HCT116 (cell line): ENCODE results near the gene IGF2. TPM values are rescaled to one million over a fixed set of nuclear protein-coding genes. Genes with fewer than 3 reads are reported as not detected.

ENCODE experiments used
- ATAC-seq: fragments of 200-7000 bp; cut with Tn5 transposase; 2 replicates; pipeline ENCODE4 v1.9.1; 2020; ENCODE audit warnings: mild to moderate bottlenecking, moderate library complexity
- BruUV-seq: library from RNA; stranded (reverse); fragments of 400-500 nt; replicated peaks from 2 replicates; lab custom pipeline; 2021; lab: Mats Ljungman, UMichigan
- CTCF ChIA-PET: fragments of 300-600 bp; sonication (Branson Sonifier 250); formaldehyde crosslinking; loops from one replicate; lab custom pipeline; 2021; ENCODE audit warnings: antibody characterized with exemption; lab: Charles Lee
- POLR2A ChIA-PET: fragments of 300-600, 350-600 bp; sonication (Branson Sonifier 250); formaldehyde crosslinking; loops from one replicate; lab custom pipeline; 2021; ENCODE audit warnings: antibody characterized with exemption; lab: Charles Lee
- RAD21 ChIA-PET, 2 experiments: fragments of 300-600 bp; sonication (Branson Sonifier 250); formaldehyde crosslinking; loops; one replicate each; lab custom pipeline; 2023; ENCODE audit warnings: low total read pairs in 2 of 2; ENCODE audit not compliant: uncharacterized antibody in 2 of 2, unreplicated experiment in 2 of 2, low non-redundant PET in 1 of 2; lab: Charles Lee
- DNase-seq: peaks from one replicate; pipeline ENCODE4 v3.0.0-alpha.2; 2010; ENCODE audit warnings: low read depth, low spot score
- H2AFZ ChIP-seq: fragments of 200-600 bp; shearing (Covaris generic), sonication (generic); 2 replicates; pipeline ENCODE4 v1.6.1; 2017; ENCODE audit warnings: low read depth, mixed run types, mixed read lengths, antibody characterized with exemption, low read length; ENCODE audit not compliant: poor library complexity, severe bottlenecking
- H3K27ac ChIP-seq: 2 replicates; pipeline ENCODE4 v1.5.1; 2012; ENCODE audit warnings: low read depth, low read length
- H3K27me3 ChIP-seq: fragments of 200-600 bp; sonication (generic); 2 replicates; pipeline ENCODE4 v1.6.1; 2016; ENCODE audit warnings: mixed run types, low read length, mixed read lengths; ENCODE audit not compliant: insufficient read depth
- H3K36me3 ChIP-seq, 2 experiments: fragments of 200-500 bp in 1 of 2; fragments of 200-600 bp in 1 of 2; sonication (Bioruptor generic) in 1 of 2; sonication (generic) in 1 of 2; 2 replicates each; pipeline versions ENCODE4 v1.5.1 to v1.6.1; 2014 to 2016; ENCODE audit warnings: low read length in 2 of 2, inconsistent platforms in 1 of 2, mixed read lengths in 1 of 2, mixed run types in 1 of 2; ENCODE audit not compliant: insufficient read depth in 2 of 2, control insufficient read depth in 1 of 2
- H3K4me1 ChIP-seq, 2 experiments: fragments of 200-600 bp in 1 of 2; sonication (generic) in 1 of 2; 2 replicates each; pipeline versions ENCODE4 v1.5.1 to v1.6.1; 2012 to 2017; ENCODE audit warnings: low read length in 2 of 2, inconsistent platforms in 1 of 2, mild to moderate bottlenecking in 1 of 2, mixed read lengths in 1 of 2, mixed run types in 1 of 2, moderate library complexity in 1 of 2; ENCODE audit not compliant: insufficient read depth in 2 of 2, control insufficient read depth in 1 of 2
- H3K4me2 ChIP-seq: fragments of 200-600 bp; sonication (generic); 2 replicates; pipeline ENCODE4 v1.6.1; 2017; ENCODE audit warnings: mixed run types, low read length, mixed read lengths
- H3K4me3 ChIP-seq, 2 experiments: fragments of 200-600 bp in 1 of 2; sonication (generic) in 1 of 2; replicated peaks in 1 of 2; 2 replicates each; pipeline ENCODE4 v1.5.1; 2011 to 2016; ENCODE audit warnings: low read length in 2 of 2, control low read depth in 1 of 2, low read depth in 1 of 2, mild to moderate bottlenecking in 1 of 2, mixed read lengths in 1 of 2, mixed run types in 1 of 2
- H3K79me2 ChIP-seq: fragments of 200-600 bp; sonication (generic); 2 replicates; pipeline ENCODE4 v1.6.1; 2017; ENCODE audit warnings: mild to moderate bottlenecking, mixed run types, low read length, moderate library complexity, mixed read lengths; ENCODE audit not compliant: insufficient read depth
- H3K9ac ChIP-seq: fragments of 200-600 bp; sonication (generic); 2 replicates; pipeline ENCODE4 v1.6.1; 2016; ENCODE audit warnings: low read length, mixed read lengths
- H3K9me2 ChIP-seq: fragments of 200-600 bp; sonication (generic), shearing (Covaris generic); 2 replicates; pipeline ENCODE4 v1.6.1; 2017; ENCODE audit warnings: mixed run types, mild to moderate bottlenecking, moderate library complexity; ENCODE audit not compliant: insufficient read depth
- H3K9me3 ChIP-seq, 2 experiments: fragments of 200-500 bp in 1 of 2; fragments of 200-600 bp in 1 of 2; sonication (Bioruptor generic) in 1 of 2; sonication (generic) in 1 of 2; 2 replicates each; pipeline ENCODE4 v1.6.1; 2014 to 2017; ENCODE audit warnings: low read length in 2 of 2, mixed read lengths in 2 of 2, inconsistent platforms in 1 of 2, low read depth in 1 of 2, mild to moderate bottlenecking in 1 of 2, mixed run types in 1 of 2, moderate library complexity in 1 of 2; ENCODE audit not compliant: control insufficient read depth in 1 of 2, insufficient read depth in 1 of 2
- H4K20me1 ChIP-seq: fragments of 200-600 bp; sonication (generic), shearing (Covaris generic); 2 replicates; pipeline ENCODE4 v1.6.1; 2017; ENCODE audit warnings: mixed run types, mild to moderate bottlenecking, moderate library complexity; ENCODE audit not compliant: insufficient read depth
- CBX3 ChIP-seq: IDR thresholded peaks from 2 replicates; pipeline ENCODE4 v1.6.1; 2012; ENCODE audit warnings: low read depth
- CEBPB ChIP-seq: IDR thresholded peaks from 2 replicates; pipeline ENCODE4 v1.6.1; 2012; ENCODE audit warnings: low read depth
- CTCF ChIP-seq, 3 experiments: fragments of 200-600 bp in 1 of 3; sonication (generic) in 1 of 3; IDR thresholded peaks in 2 of 3; conservative IDR thresholded peaks in 1 of 3; 2 replicates each; pipeline ENCODE4 v1.5.1; 2012 to 2017; ENCODE audit warnings: low read depth in 2 of 3, low read length in 2 of 3, antibody characterized with exemption in 1 of 3, borderline replicate concordance in 1 of 3, control low read depth in 1 of 3, mild to moderate bottlenecking in 1 of 3, mixed read lengths in 1 of 3, mixed run types in 1 of 3, moderate library complexity in 1 of 3; ENCODE audit not compliant: insufficient read depth in 1 of 3
- EZH2 ChIP-seq: fragments of 200-600 bp; sonication (generic); IDR thresholded peaks from 2 replicates; pipeline ENCODE4 v1.6.1; 2017; ENCODE audit warnings: antibody characterized with exemption, mixed run types
- EZH2phosphoT487 ChIP-seq: fragments of 200-600 bp; IDR thresholded peaks from 2 replicates; pipeline ENCODE4 v1.6.1; 2018; ENCODE audit warnings: antibody characterized with exemption, borderline replicate concordance
- FOSL1 ChIP-seq: IDR thresholded peaks from 2 replicates; pipeline ENCODE4 v1.6.1; 2012; ENCODE audit warnings: low read depth
- JUND ChIP-seq: IDR thresholded peaks from 2 replicates; pipeline ENCODE4 v1.6.1; 2012
- POLR2A ChIP-seq: IDR thresholded peaks from 2 replicates; pipeline ENCODE4 v1.7.0; 2011; ENCODE audit warnings: borderline replicate concordance; ENCODE audit not compliant: insufficient read depth, insufficient read length; ENCODE audit errors: extremely low read depth
- RAD21 ChIP-seq: IDR thresholded peaks from 2 replicates; pipeline ENCODE4 v1.6.1; 2012; ENCODE audit warnings: low read depth, mild to moderate bottlenecking
- SIN3A ChIP-seq: IDR thresholded peaks from 2 replicates; pipeline ENCODE4 v1.6.1; 2012; ENCODE audit warnings: low read depth
- SP1 ChIP-seq: IDR thresholded peaks from 2 replicates; pipeline ENCODE4 v1.6.1; 2012; ENCODE audit warnings: low read depth
- TCF7L2 ChIP-seq: IDR thresholded peaks from 2 replicates; pipeline ENCODE4 v1.7.0; 2011; ENCODE audit warnings: borderline replicate concordance, inconsistent platforms; ENCODE audit not compliant: insufficient read depth, insufficient read length; ENCODE audit errors: extremely low read depth
- YY1 ChIP-seq: IDR thresholded peaks from 2 replicates; pipeline ENCODE4 v1.6.1; 2011; ENCODE audit warnings: low read length, low read depth, moderate library complexity, mild to moderate bottlenecking; ENCODE audit not compliant: insufficient replicate concordance; ENCODE audit errors: extremely low read depth
- ZFX ChIP-seq: fragments of 450-650 bp; IDR thresholded peaks from 2 replicates; pipeline ENCODE4 v1.6.1; 2017
- intact Hi-C: fragments of 100-400 bp; cut with micrococcal nuclease; formaldehyde crosslinking; loops from 2 replicates; pipeline ENCODE4 v1.10.0; 2022
- total RNA-seq: library from RNA; stranded (reverse); gene quantifications from one replicate; pipeline ENCODE4 v1.2.1, GENCODE V29; 2021; ENCODE audit not compliant: unreplicated experiment
- TF ChIP-seq, protein P1 (sequence below): IDR thresholded peaks from 2 replicates; pipeline ENCODE4 v1.6.1; 2012
- TF ChIP-seq, protein P2 (sequence below): IDR thresholded peaks from 2 replicates; pipeline ENCODE4 v1.6.1; 2012

IGF2 gene
- total RNA-seq, 1 experiment from 2014 or later = 17.9 TPM

DNA sequence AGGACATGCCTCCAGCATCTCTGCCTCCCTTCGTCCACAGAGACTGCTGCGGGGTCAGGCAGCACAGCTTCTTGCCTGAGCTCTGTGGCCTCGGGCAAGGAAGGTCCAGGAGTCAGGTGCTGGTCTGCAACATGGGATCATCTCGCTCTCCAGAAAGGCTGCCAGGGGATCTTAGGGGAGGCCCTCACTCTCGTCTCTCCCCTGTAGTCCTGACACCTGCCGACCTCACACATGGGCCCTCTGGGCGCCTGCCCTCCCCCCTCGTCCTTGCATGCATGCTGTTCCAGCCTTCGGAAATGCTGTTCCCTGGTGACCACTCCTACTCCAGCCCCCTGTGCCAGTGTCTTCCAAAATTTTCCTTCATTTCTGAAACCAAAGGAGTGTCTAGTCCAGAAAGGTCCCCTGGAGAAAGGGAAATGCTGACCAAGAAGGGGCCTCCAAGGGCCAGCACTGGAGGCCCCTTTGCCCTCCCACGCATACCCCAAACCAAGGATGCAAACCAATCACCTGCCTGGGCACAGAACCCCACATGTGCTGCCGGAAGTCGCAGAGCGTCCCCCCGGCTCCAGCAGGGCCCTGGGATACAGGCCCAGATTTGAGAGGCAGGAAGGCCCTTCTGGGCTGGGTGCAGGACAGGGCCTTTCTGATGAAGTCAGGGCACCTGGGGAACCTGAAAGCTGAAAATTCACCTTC is 41.0 kb downstream of the IGF2 start:
- H3K36me3 ChIP-seq = no peaks in the 10 kb centered on the region
- H3K27ac ChIP-seq = no peak overlapping the region
- peaks cover 3% of the 10 kb centered on the region in 2 experiments; a peak in 3 of 4 replicates for H3K4me1 ChIP-seq
- H3K4me3 ChIP-seq = no peak overlapping the region
- DNase-seq (no peak), ATAC-seq (no peak)
- ChIA-PET CTCF (no interaction called here), POLR2A (interaction anchor here (0.9 kb wide), 1 partner anchor 9 kb away, joined by 3 read pairs; no protein-coding TSS in a partner anchor), RAD21 (no interaction called here)
- TF ChIP-seq CBX3 = no peak
- no peak for TF ChIP-seq ZFX
- no peak for TF ChIP-seq YY1
- TF ChIP-seq, protein P1, sequence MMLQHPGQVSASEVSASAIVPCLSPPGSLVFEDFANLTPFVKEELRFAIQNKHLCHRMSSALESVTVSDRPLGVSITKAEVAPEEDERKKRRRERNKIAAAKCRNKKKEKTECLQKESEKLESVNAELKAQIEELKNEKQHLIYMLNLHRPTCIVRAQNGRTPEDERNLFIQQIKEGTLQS = no peak
- TF ChIP-seq FOSL1 = no peak
- TF ChIP-seq TCF7L2 = no peak
- TF ChIP-seq EZH2 = no peak
- TF ChIP-seq POLR2A = no peak
- no peak for TF ChIP-seq SIN3A
- TF ChIP-seq JUND = no peak
- TF ChIP-seq, protein P2, sequence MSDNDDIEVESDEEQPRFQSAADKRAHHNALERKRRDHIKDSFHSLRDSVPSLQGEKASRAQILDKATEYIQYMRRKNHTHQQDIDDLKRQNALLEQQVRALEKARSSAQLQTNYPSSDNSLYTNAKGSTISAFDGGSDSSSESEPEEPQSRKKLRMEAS = no peak
- TF ChIP-seq CTCF (IDR thresholded peaks at IDR 0.05 in 2 of 3, conservative IDR thresholded peaks at IDR 0.05 in 1 of 3; ENCODE audit: borderline replicate concordance in 1 of 3, insufficient read depth in 1 of 3, low read depth in 2 of 3, low read length in 2 of 3) = no peak
- no peak for TF ChIP-seq CEBPB
- no peak for TF ChIP-seq SP1
- TF ChIP-seq RAD21 = no peak
- TF ChIP-seq EZH2phosphoT487 = no peak
- no peak overlapping the region for H2AFZ ChIP-seq
- no peak overlapping the region for H3K4me2 ChIP-seq
- H3K9ac ChIP-seq = no peak overlapping the region
- intact Hi-C loops = no loop called here
- no peaks in the 10 kb centered on the region for H3K27me3 ChIP-seq
- H3K9me3 ChIP-seq = no peaks in the 10 kb centered on the region
- H3K79me2 ChIP-seq = no peaks in the 10 kb centered on the region
- H4K20me1 ChIP-seq = no peaks in the 10 kb centered on the region
- H3K9me2 ChIP-seq = no peaks in the 10 kb centered on the region
- no TSS peak for BruUV-seq
